Activated CD4-positive, alpha-beta T cell treated with anti-CD3 and anti-CD28 coated beads for 1 hour (primary cell): Measurements from ENCODE around the gene SMPD3.

ENCODE experiments used
- DNase-seq: peaks from one replicate; pipeline ENCODE4 v3.0.0-alpha.2; 2020

SMPD3 gene

GRCh38 chr16:68319185-68319908, 129.0 kb downstream of the SMPD3 start:
- no peak for DNase-seq

GRCh38 chr16:68313116-68313515, 135.2 kb downstream of the SMPD3 start:
- no peak for DNase-seq

- DNase-seq: peak; percentile 86
Observed at GRCh38 chr16:68310774-68311511, 137.4 kb downstream of the SMPD3 start, which contains the start of the genes PRMT7 and SLC7A6OS. PRMT7 (plus strand) TSS chr16:68311019; CDS start chr16:68315980, 4,961 bp downstream. SLC7A6OS (minus strand) TSS chr16:68310946; CDS start chr16:68310926, 20 bp downstream.

- DNase-seq: no peak
Observed at GRCh38 chr16:68310437-68310773, 137.9 kb downstream of the SMPD3 start.

- no peak for DNase-seq
Observed at GRCh38 chr16:68309799-68310198, 138.5 kb downstream of the SMPD3 start.
